Skeletal muscle satellite cell (primary cell): ENCODE measurements around the gene ABCF3.
A peak's percentile ranks its signal among the peaks of the same experiment; 100 is the strongest.

ENCODE experiments used
- H3K27me3 ChIP-seq: 2 replicates; pipeline ENCODE4 v1.7.0; 2013; ENCODE audit warnings: low read length; ENCODE audit not compliant: control insufficient read depth, insufficient read depth
- H3K36me3 ChIP-seq: 2 replicates; pipeline ENCODE4 v1.7.0; 2013; ENCODE audit warnings: mild to moderate bottlenecking, control low read depth, low read length; ENCODE audit not compliant: insufficient read depth
- H3K4me1 ChIP-seq: 2 replicates; pipeline ENCODE4 v1.7.0; 2013; ENCODE audit warnings: low read length; ENCODE audit not compliant: control insufficient read depth, insufficient read depth
- H3K4me2 ChIP-seq: 2 replicates; pipeline ENCODE4 v1.7.0; 2013; ENCODE audit warnings: mild to moderate bottlenecking, low read length
- H3K4me3 ChIP-seq: 2 replicates; pipeline ENCODE4 v1.7.0; 2013; ENCODE audit warnings: low read length
- H3K9ac ChIP-seq: 2 replicates; pipeline ENCODE4 v1.7.0; 2013; ENCODE audit warnings: mild to moderate bottlenecking, low read depth, low read length, moderate library complexity
- H3K9me3 ChIP-seq: replicated peaks from 2 replicates; pipeline ENCODE4 v1.7.0; 2013; ENCODE audit warnings: mild to moderate bottlenecking, control low read depth, low read length

ABCF3 gene

DNA sequence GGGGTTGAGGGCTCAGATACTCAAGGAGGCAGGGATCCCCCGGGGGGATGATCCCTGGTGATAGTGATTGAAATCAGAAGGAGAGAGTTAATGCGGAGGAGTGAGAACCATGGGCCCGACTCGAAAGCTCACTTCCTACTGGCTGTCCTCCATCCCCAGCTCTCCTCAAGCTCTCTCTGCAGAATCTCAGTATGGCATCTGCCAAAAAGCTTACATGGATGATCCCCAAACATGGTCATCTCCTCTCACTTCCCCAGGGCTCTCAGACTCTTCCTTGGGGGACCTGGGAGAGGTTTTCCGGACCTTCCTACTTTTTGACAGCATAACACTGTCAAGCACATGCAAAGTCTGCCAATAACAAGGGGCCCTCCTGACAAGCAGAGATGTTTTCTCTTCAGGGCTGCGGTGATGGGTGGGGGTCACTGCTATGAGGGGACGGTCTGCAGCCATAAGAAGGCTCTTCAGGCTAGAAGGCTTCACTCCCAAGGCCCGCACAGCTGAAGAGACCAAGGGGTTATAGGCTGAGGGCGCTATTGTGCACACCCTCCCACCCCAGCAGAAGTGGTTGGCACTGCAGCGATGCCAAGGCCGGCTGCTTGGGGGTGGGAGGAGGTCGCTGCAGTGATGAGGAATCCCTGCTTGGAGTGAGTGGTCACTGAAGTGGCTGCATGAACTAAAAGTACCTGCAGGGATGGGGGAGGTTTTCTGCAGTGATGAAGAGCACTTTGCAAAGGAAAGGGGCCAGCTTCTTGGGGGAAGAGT, 42.6 kb downstream of the ABCF3 start:
- Histone ChIP-seq H3K36me3 (no peaks in the 10 kb centered on the region), H3K4me1 (peaks cover 11% of the 10 kb centered on the region), H3K4me2 (no peak overlapping the region), H3K9me3 (no peaks in the 10 kb centered on the region), H3K9ac (no peak overlapping the region), H3K27me3 (peaks cover 76% of the 10 kb centered on the region), H3K4me3 (no peak overlapping the region)

DNA sequence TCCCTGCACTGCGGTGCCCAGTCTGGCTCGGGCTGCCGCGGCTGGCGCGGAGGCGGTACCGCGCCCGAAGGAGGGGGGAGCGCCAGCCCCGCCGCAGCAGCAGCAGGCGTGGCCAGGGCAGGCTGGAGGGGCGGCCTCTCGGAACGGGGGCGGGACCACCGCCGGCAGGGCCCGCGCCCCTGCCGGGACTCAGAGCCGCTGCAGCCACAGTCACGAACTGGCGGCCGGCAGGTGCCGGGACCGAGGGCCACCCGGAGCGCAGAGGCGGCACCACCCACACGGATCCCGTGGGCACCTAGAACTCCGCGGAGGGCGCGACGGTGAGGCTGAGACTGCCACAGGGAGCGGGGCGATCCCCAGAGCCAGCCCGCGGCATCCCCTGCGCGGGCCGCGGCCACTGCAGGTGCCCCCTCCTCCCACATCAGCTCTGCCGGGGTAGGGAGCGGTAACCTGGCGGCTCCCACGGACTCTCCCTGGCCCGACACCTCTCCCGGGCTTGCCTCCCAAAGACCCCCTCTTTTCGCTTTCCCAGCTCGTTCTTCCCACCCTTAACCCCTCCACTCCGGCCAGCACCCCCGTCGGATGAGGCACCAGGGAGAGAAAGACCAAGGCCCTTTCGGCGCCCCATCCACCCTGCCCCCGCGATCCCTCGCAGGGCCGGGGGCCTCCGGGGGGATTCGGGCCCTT, 43.5 kb downstream of the ABCF3 start, which contains the start of gene VWA5B2:
TSS of gene VWA5B2 (plus strand) at position 192 of the 687 bp plus-strand sequence. CDS start 944 bp downstream, outside the sequence.
- Histone ChIP-seq H3K9ac (no peak within 1 kb of the TSS), H3K4me1 (peaks cover 19% of the 10 kb centered on the region), H3K4me2 (peak within 1 kb of the TSS; percentile 86), H3K4me3 (peak within 1 kb of the TSS; percentile 65), H3K27me3 (peaks cover 68% of the 10 kb centered on the region), H3K36me3 (no peaks in the 10 kb centered on the region), H3K9me3 (no peaks in the 10 kb centered on the region)

DNA sequence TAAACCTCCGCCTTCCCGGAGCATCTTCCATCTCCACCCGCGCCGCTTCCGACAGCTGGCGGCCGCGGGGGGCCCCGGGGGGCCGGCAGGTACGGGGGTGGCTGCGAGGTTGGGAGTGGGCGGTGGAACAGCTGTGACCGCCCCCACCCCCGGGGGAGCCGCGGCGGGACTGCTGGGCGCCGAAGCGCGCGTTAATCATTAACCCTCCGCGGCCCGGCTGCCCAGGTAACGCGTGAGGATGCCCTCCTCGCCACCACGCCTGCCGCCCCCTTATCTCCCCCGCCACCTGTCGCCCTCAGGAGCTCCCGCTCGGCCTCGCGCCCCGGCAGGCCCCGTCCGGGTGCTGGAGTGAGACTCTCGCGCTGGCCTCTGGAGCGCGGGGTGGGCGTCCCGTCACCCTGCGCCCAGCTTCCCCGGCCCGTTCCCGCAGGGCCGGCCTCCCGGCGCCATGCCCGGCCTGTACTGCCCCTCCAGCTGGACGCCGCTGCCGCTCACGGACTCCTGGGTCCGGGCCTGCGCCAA, 44.1 kb downstream of the ABCF3 start:
- H3K4me1 ChIP-seq, result peaks cover 19% of the 10 kb centered on the region
- H3K9ac ChIP-seq, result no peak overlapping the region
- H3K27me3 ChIP-seq, result peaks cover 68% of the 10 kb centered on the region
- H3K4me2 ChIP-seq, result peak overlapping the region; percentile 86
- H3K9me3 ChIP-seq, result no peaks in the 10 kb centered on the region
- no peak overlapping the region for H3K4me3 ChIP-seq
- H3K36me3 ChIP-seq, result no peaks in the 10 kb centered on the region

DNA sequence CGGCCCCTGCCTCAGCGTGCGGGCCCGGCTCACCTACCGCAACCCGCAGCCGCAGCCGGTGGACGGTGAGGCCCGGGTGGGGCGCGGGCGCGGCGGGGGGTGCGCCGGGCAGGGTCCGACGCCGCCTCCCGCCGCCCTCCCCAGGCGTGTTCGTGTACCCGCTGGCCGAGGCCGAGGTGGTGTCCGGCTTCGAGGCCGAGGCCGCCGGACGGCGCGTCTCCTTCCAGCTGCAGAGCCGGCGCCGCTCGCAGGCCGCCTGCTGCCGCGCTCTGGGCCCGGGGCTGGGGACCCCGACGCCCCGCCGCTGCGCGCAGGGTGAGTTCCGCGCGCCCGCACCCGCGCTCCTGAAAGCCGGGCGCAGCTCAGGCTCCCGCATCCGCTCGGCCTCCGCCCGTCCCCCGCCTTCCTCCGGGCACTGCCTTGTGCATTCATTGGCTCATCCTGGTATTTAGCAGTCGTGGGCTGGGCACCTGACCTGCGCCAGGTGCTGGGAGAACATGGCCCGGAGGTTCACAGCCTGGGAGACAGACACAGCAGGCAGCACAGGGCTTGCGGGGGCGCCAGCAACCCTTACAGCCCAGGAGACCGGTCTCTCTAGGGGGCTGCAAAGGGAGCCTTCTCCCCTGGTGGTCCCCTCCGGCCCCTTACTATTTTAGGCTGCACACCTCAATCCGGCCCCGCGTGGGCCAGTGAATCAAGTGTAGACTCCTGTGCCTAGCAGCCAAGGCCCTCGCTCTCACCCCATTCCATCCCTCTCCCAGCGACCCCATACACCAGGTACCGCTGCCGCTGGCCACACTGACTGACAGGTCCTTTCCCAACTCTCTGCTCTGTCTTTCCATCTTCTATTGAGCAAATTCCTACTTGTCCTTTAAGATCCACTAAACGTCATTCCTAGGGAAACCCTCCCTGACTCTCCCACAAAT, 44.9 kb downstream of the ABCF3 start:
- H3K27me3 ChIP-seq, result peaks cover 71% of the 10 kb centered on the region
- no peaks in the 10 kb centered on the region for H3K36me3 ChIP-seq
- no peak overlapping the region for H3K9ac ChIP-seq
- peaks cover 19% of the 10 kb centered on the region for H3K4me1 ChIP-seq
- H3K9me3 ChIP-seq, result no peaks in the 10 kb centered on the region
- peak overlapping the region; percentile 86 for H3K4me2 ChIP-seq
- no peak overlapping the region for H3K4me3 ChIP-seq

DNA sequence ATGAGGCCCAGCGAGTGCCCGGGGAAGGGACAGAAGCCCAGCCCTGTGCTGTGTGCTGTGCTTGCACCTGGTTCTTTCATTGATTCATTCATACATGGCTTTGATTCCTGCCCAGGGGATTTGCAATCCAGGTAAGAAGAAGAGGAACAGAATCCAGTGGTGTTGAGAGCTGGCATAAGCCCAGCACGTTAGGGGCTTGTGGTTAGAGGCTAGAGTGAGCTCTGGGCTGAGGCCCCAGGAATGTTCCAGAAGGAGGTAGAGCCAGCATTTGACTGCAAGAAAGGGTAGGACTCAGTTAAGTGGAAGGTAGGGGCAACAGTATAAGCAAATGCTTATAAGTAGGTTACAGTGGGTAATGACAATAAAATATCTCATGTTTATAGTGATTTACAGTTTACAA, 45.7 kb downstream of the ABCF3 start:
- Histone ChIP-seq H3K27me3 (peaks cover 70% of the 10 kb centered on the region), H3K4me2 (no peak overlapping the region), H3K4me3 (no peak overlapping the region), H3K9me3 (no peaks in the 10 kb centered on the region), H3K4me1 (peaks cover 19% of the 10 kb centered on the region), H3K36me3 (no peaks in the 10 kb centered on the region), H3K9ac (no peak overlapping the region)

DNA sequence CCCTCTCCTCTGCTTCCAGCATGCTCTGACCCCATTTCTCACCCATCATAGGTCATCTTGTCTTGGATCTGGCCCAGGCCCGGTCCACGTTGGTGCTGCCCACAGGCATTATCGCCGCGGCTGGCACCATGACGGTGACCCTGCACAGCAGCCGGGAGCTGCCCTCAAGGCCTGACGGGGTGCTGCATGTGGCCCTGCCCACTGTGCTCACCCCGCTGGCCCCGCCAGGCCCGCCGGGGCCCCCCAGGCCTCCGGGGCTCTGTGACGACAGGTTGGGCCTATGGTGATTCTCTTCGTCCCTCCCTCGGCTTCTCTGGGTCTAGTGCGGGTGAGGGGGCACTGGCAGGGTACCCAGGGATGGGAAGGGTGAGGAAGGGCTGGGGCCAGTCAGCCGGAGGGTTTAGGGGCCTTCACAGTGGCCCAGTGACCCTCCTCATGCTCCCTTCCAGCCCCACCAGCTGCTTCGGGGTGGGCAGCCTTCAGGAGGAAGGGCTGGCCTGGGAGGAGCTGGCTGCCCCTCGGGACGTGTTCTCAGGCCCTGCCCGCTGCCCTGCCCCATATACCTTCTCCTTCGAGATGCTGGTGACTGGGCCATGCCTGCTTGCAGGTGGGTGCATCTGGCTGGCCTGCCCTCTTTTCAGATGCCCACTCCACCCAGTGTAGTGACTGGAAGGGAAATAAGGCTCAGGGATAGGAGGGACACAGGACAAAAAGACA, 47.3 kb downstream of the ABCF3 start:
- H3K4me2 ChIP-seq, result no peak overlapping the region
- no peak overlapping the region for H3K4me3 ChIP-seq
- no peaks in the 10 kb centered on the region for H3K9me3 ChIP-seq
- H3K27me3 ChIP-seq, result peaks cover 63% of the 10 kb centered on the region
- no peak overlapping the region for H3K9ac ChIP-seq
- H3K36me3 ChIP-seq, result no peaks in the 10 kb centered on the region
- peaks cover 19% of the 10 kb centered on the region for H3K4me1 ChIP-seq

DNA sequence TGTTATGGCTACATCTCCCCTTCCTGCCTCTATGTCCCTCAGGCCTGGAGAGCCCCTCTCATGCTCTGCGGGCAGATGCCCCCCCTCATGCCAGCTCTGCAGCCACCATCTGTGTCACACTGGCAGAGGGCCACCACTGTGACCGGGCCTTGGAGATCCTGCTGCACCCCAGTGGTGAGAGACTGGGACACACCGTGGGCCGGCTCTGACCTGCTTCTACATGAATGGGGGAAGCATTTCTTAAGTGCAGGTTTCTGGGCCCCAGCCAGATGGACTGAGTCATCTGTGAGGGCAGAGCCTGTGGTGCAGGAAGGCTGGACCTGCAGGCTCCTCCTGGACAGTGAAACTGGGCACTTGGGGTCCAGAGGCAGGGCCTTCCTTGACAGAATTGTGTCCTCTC, 48.2 kb downstream of the ABCF3 start:
- Histone ChIP-seq H3K4me1 (peaks cover 15% of the 10 kb centered on the region), H3K4me3 (no peak overlapping the region), H3K9me3 (no peaks in the 10 kb centered on the region), H3K9ac (no peak overlapping the region), H3K27me3 (peaks cover 53% of the 10 kb centered on the region), H3K36me3 (no peaks in the 10 kb centered on the region), H3K4me2 (no peak overlapping the region)

DNA sequence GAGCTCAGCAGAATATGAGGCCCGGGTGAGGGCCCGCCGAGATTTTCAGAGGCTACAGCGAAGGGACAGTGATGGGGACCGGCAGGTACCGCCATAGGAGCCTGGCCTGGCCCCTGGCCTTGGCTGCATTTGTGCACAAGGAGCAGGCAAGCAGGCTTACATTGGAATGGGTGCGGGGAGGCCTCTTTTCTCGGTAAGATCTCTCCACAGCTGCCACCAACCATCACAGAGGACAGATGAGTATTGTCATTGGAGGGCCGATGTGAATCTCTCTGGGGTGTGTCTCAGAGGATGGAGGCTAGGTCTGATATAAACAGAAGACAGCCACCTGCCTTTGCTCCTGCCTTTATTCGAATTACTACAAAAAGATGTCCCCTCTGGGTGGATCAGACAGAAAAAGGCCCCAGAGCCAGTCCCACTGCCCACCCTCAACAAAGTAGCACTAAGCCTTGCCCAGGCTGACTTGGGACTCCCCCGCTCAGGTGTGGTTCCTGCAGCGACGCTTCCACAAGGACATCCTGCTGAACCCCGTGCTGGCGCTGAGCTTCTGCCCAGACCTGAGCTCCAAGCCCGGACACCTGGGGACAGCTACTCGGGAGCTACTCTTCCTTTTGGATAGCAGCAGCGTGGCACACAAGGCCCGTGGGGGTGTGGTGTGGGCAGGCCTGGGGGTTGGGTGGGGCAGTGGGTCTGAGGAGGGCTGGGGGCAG, 48.8 kb downstream of the ABCF3 start:
- peaks cover 9% of the 10 kb centered on the region for H3K4me1 ChIP-seq
- H3K27me3 ChIP-seq, result peaks cover 47% of the 10 kb centered on the region
- no peaks in the 10 kb centered on the region for H3K9me3 ChIP-seq
- H3K9ac ChIP-seq, result no peak overlapping the region
- H3K4me2 ChIP-seq, result no peak overlapping the region
- H3K36me3 ChIP-seq, result no peaks in the 10 kb centered on the region
- no peak overlapping the region for H3K4me3 ChIP-seq

DNA sequence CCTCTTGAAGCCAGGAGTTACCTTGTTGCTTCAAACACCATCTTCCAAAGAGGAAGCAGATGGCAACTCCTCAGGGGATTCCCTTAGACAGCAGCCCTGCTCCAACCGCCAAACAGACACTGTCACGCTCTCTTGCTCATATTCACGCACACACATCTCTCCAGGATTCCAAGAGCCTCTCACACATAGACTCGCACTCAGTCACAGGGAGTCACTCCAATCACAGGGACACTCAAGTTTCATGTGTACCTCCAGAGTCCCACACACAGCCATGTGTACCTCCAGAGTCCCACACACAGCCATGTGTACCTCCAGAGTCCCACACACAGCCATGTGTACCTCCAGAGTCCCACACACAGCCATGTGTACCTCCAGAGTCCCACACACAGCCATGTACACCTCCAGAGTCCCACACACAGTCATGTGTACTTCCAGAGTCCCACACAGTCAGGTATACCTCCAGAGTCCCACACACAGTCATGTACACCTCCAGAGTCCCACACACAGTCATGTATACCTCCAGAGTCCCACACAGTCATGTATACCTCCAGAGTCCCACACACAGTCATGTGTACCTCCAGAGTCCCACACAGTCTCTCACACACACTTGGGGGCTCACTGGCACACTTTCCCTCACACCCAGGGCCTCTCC, 49.5 kb downstream of the ABCF3 start:
- Histone ChIP-seq H3K4me1 (peaks cover 8% of the 10 kb centered on the region), H3K4me3 (no peak overlapping the region), H3K9me3 (no peaks in the 10 kb centered on the region), H3K4me2 (no peak overlapping the region), H3K9ac (no peak overlapping the region), H3K27me3 (peaks cover 41% of the 10 kb centered on the region), H3K36me3 (no peaks in the 10 kb centered on the region)

DNA sequence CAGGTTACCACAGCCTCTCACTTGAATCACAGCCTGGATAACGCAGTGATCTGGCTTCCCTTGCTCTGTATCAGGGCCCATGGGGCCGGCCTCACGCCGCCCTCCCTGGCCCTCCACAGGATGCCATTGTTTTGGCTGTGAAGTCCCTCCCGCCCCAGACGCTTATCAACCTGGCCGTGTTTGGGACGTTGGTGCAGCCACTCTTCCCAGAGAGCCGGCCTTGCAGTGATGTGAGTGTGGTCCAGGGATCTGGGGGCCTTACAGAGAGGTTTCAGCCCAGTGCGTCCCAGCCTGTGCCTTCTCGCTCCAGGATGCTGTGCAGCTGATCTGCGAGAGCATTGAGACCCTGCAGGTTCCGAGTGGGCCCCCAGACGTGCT, 50.0 kb downstream of the ABCF3 start:
- H3K4me2 ChIP-seq, result no peak overlapping the region
- H3K4me1 ChIP-seq, result peaks cover 8% of the 10 kb centered on the region
- H3K27me3 ChIP-seq, result peaks cover 35% of the 10 kb centered on the region
- no peak overlapping the region for H3K4me3 ChIP-seq
- no peak overlapping the region for H3K9ac ChIP-seq
- H3K9me3 ChIP-seq, result no peaks in the 10 kb centered on the region
- H3K36me3 ChIP-seq, result no peaks in the 10 kb centered on the region
